Esophagus squamous epithelium (tissue), 5 donors: ENCODE measurements around the gene RBM12. TPM values are rescaled to one million over a fixed set of nuclear protein-coding genes. Genes with fewer than 3 reads are reported as not detected.
A peak's percentile ranks its signal among the peaks of the same experiment; 100 is the strongest.

Experiments used
- DNase-seq: peaks from one replicate; lab custom pipeline; 2025; lab: John Stamatoyannopoulos, UW
- H3K27ac ChIP-seq, 4 donors: fragments of 200-600 bp; sonication (generic); one replicate each; pipeline ENCODE4 v1.5.1; 2016 to 2019; ENCODE audit warnings: mild to moderate bottlenecking in 1 of 4
- H3K27me3 ChIP-seq, 4 donors: fragments of 200-600 bp; sonication (generic); 1 replicate in 3 of 4; 2 replicates in 1 of 4; pipeline versions ENCODE4 v1.5.1 to v1.6.0; 2017 to 2021; ENCODE audit warnings: antibody characterized with exemption in 1 of 4
- H3K36me3 ChIP-seq, 3 donors: fragments of 200-600 bp; sonication (generic); one replicate each; pipeline ENCODE4 v1.5.1; 2016 to 2019
- H3K4me1 ChIP-seq, 3 donors: fragments of 200-600 bp; sonication (generic); one replicate each; pipeline ENCODE4 v1.5.1; 2017 to 2019
- H3K4me3 ChIP-seq, 4 donors: fragments of 200-600 bp; sonication (generic); 1 replicate in 3 of 4; 2 replicates in 1 of 4; pipeline ENCODE4 v1.5.1; 2016 to 2019; ENCODE audit warnings: mild to moderate bottlenecking in 2 of 4, moderate library complexity in 1 of 4
- H3K9me3 ChIP-seq, 3 donors: fragments of 200-600 bp; sonication (generic); one replicate each; pipeline ENCODE4 v1.5.1; 2016 to 2019
- CTCF ChIP-seq, 6 experiments: fragments of 450-650 bp in 4 of 6; fragments of 200-600 bp in 2 of 6; sonication (generic) in 2 of 6; IDR thresholded peaks; one replicate each; pipeline ENCODE4 v1.5.1; 2016 to 2019; ENCODE audit warnings: antibody characterized with exemption in 6 of 6, mild to moderate bottlenecking in 4 of 6, moderate library complexity in 4 of 6
- POLR2A ChIP-seq, 4 donors: fragments of 450-650 bp; IDR thresholded peaks; one replicate each; pipeline ENCODE4 v1.6.1; 2017; ENCODE audit warnings: antibody characterized with exemption in 4 of 4, mild to moderate bottlenecking in 4 of 4, moderate library complexity in 3 of 4
- WGBS, 2 donors: methylation state at CpG; one replicate each; pipeline ENCODE4 v1.1.5; 2018; 5-methylcytosine and 5-hydroxymethylcytosine counted together
- intact Hi-C: fragments of 100-400 bp; cut with DNase I; formaldehyde crosslinking; loops from one replicate; pipeline ENCODE4 v1.15.0; 2022
- total RNA-seq, 4 donors: library from RNA; depleted of rRNA; stranded (reverse); fragments of >200 nt; gene quantifications; one replicate each; pipeline ENCODE4 v1.1.0, GENCODE V29; 2016
- donor health status: DM: yes; HTN: yes; CAD: no.

The RBM12 gene
- total RNA-seq, 4 donors from 2014 or later, result 14.2 to 35.5 (median 30.0) TPM

- 18 to 19% methylated on average over 6 of the region's 6 CpGs for WGBS, 2 donors
- Histone ChIP-seq H3K4me3 (peak overlapping the region; percentile 62 to 97 (median 90)), H3K36me3 (peaks cover 14 to 64% (median 23%) of the 10 kb centered on the region in 3 donors), H3K27ac (peak overlapping the region; percentile 89 to 98 (median 96)), H3K27me3 (no peaks in the 10 kb centered on the region), H3K9me3 (no peaks in the 10 kb centered on the region), H3K4me1 (peaks cover 14 to 42% (median 21%) of the 10 kb centered on the region in 3 donors)
- DNase-seq, result no peak
- TF ChIP-seq CTCF (IDR thresholded peaks at IDR 0.05), result no peak
- no peak for TF ChIP-seq POLR2A (IDR thresholded peaks at IDR 0.05)
- intact Hi-C loops, result no loop called here
Observed at GRCh38 chr20:35699957-35700624, 35.4 kb upstream of the RBM12 start.

- TF ChIP-seq POLR2A (IDR thresholded peaks at IDR 0.05) (peak in 3 of 4 donors; percentile 37 to 58 (median 45)), CTCF (IDR thresholded peaks at IDR 0.05) (peak in 3 of 6 experiments; percentile 12 to 50 (median 23))
- Histone ChIP-seq H3K36me3 (peaks cover 6 to 64% (median 17%) of the 10 kb centered on the region in 3 donors), H3K27me3 (no peaks in the 10 kb centered on the region), H3K4me3 (peak within 1 kb of the TSS; percentile 62 to 97 (median 90)), H3K27ac (peak within 1 kb of the TSS; percentile 89 to 98 (median 96)), H3K4me1 (peaks cover 14 to 42% (median 21%) of the 10 kb centered on the region in 3 donors), H3K9me3 (no peaks in the 10 kb centered on the region)
- WGBS, 2 donors, result 0 to 1% methylated on average over 25 to 34 of the region's 81 CpGs
- intact Hi-C loops, result no loop called here
- DNase-seq, result peak; percentile 21
Observed at GRCh38 chr20:35699127-35699956, 34.6 kb upstream of the RBM12 start, which contains the start of the genes NFS1 and ROMO1. Gene NFS1 (minus strand): TSS chr20:35699352. CDS start chr20:35699288, 64 bp downstream. Gene ROMO1 (plus strand): TSS chr20:35699405. CDS start chr20:35699633, 228 bp downstream.

- peaks cover 14 to 39% (median 21%) of the 10 kb centered on the region in 3 donors for H3K4me1 ChIP-seq
- intact Hi-C loops, result no loop called here
- no peak for DNase-seq
Observed at GRCh38 chr20:35698298-35699126, 33.8 kb upstream of the RBM12 start.

More at GRCh38 chr20:35698298-35699126, 33.8 kb upstream of the RBM12 start:
- H3K36me3 ChIP-seq, result peaks cover 4 to 64% (median 10%) of the 10 kb centered on the region in 3 donors
- TF ChIP-seq POLR2A (IDR thresholded peaks at IDR 0.05) (no peak), CTCF (IDR thresholded peaks at IDR 0.05) (no peak)
- H3K4me3 ChIP-seq, result peak overlapping the region; percentile 62 to 97 (median 90)
- no peaks in the 10 kb centered on the region for H3K9me3 ChIP-seq
- H3K27me3 ChIP-seq, result no peaks in the 10 kb centered on the region
- WGBS, 2 donors, result 5 to 10% methylated on average over 24 to 35 of the region's 37 CpGs
- H3K27ac ChIP-seq, result peak overlapping the region; percentile 89 to 98 (median 96)
